SJCRH30 (cell line): Measurements from ENCODE around the gene KDM6B. TPM values are rescaled to one million over a fixed set of nuclear protein-coding genes. Genes with fewer than 3 reads are reported as not detected.
A peak's percentile ranks its signal among the peaks of the same experiment; 100 is the strongest.

Experiments used
- DNase-seq, 2 experiments: peaks; one replicate each; pipeline ENCODE4 v3.0.0-alpha.2; 2015 to 2020
- H3K27ac ChIP-seq: fragments of 250-450 bp; sonication (Bioruptor Pico); 2 replicates; pipeline ENCODE4 v1.5.1; 2020; ENCODE audit warnings: mild to moderate bottlenecking, moderate library complexity
- H3K27me3 ChIP-seq: fragments of 250-450 bp; sonication (Bioruptor Pico); 2 replicates; pipeline ENCODE4 v1.5.1; 2020; ENCODE audit warnings: mild to moderate bottlenecking, moderate library complexity
- H3K36me3 ChIP-seq: fragments of 250-450 bp; sonication (Bioruptor Pico); 2 replicates; pipeline ENCODE4 v1.5.1; 2020; ENCODE audit warnings: mild to moderate bottlenecking, moderate library complexity
- H3K4me1 ChIP-seq: fragments of 250-450 bp; sonication (Bioruptor Pico); 2 replicates; pipeline ENCODE4 v1.5.1; 2020; ENCODE audit warnings: mild to moderate bottlenecking, moderate library complexity
- H3K4me3 ChIP-seq: fragments of 250-450 bp; sonication (Bioruptor Pico); 2 replicates; pipeline ENCODE4 v1.5.1; 2020; ENCODE audit warnings: mild to moderate bottlenecking, moderate library complexity
- H3K9me3 ChIP-seq: fragments of 250-450 bp; sonication (Bioruptor Pico); replicated peaks from 2 replicates; pipeline ENCODE4 v1.5.1; 2020; ENCODE audit warnings: mild to moderate bottlenecking, moderate library complexity
- total RNA-seq: library from RNA; depleted of rRNA; stranded (reverse); fragments of >200 nt; shearing (Covaris generic); gene quantifications from 2 replicates; pipeline ENCODE4 v1.2.3, GENCODE V29; 2014

KDM6B gene
- total RNA-seq, 1 experiment from 2014 or later = 6.4 TPM

DNA sequence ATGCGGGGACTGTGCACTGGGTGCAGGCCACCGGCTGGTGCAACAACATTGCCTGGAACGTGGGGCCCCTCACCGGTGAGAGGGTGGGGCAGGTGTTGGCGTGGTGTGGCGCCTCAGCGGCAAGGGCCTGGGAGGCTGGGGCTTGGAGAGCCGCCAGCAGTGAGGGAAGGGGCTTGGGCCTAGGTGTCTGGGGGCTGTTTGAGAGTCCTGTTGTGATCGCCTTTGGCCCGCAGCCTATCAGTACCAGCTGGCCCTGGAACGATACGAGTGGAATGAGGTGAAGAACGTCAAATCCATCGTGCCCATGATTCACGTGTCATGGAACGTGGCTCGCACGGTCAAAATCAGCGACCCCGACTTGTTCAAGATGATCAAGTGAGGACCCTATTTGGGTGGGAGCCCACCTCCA, 18.2 kb downstream of the KDM6B start:
- peaks cover 19% of the 10 kb centered on the region for H3K36me3 ChIP-seq
- H3K27ac ChIP-seq = no peak overlapping the region
- H3K9me3 ChIP-seq = no peaks in the 10 kb centered on the region

GRCh38 chr17:7852919-7853690, 19.1 kb downstream of the KDM6B start:
- DNase-seq = no peak
- no peak overlapping the region for H3K4me3 ChIP-seq
- no peak overlapping the region for H3K27ac ChIP-seq
- no peaks in the 10 kb centered on the region for H3K27me3 ChIP-seq
- peaks cover 19% of the 10 kb centered on the region for H3K36me3 ChIP-seq
- H3K9me3 ChIP-seq = no peaks in the 10 kb centered on the region
- 0 out of 2 replicates have a peak, but pooled peaks cover 2% of the 10 kb centered on the region for H3K4me1 ChIP-seq

More for the DNA sequence above, 18.2 kb downstream of the KDM6B start:
- Histone ChIP-seq H3K4me1 (0 out of 2 replicates have a peak, but pooled peaks cover 2% of the 10 kb centered on the region), H3K27me3 (no peaks in the 10 kb centered on the region), H3K4me3 (no peak overlapping the region)
- DNase-seq = no peak

- no peak overlapping the region for H3K27ac ChIP-seq
- H3K9me3 ChIP-seq = no peaks in the 10 kb centered on the region
- DNase-seq = no peak
- H3K36me3 ChIP-seq = peaks cover 19% of the 10 kb centered on the region
- H3K27me3 ChIP-seq = no peaks in the 10 kb centered on the region
- H3K4me3 ChIP-seq = no peak overlapping the region
- H3K4me1 ChIP-seq = 0 out of 2 replicates have a peak, but pooled peaks cover 2% of the 10 kb centered on the region
These were observed 19.6 kb downstream of the KDM6B start for GRCh38 chr17:7853691-7854038.

GRCh38 chr17:7854078-7854777, 20.2 kb downstream of the KDM6B start:
- no peak overlapping the region for H3K27ac ChIP-seq
- no peaks in the 10 kb centered on the region for H3K9me3 ChIP-seq
- no peaks in the 10 kb centered on the region for H3K27me3 ChIP-seq
- no peak for DNase-seq
- 0 out of 2 replicates have a peak, but pooled peaks cover 2% of the 10 kb centered on the region for H3K4me1 ChIP-seq
- H3K36me3 ChIP-seq = peaks cover 19% of the 10 kb centered on the region
- no peak overlapping the region for H3K4me3 ChIP-seq

DNA sequence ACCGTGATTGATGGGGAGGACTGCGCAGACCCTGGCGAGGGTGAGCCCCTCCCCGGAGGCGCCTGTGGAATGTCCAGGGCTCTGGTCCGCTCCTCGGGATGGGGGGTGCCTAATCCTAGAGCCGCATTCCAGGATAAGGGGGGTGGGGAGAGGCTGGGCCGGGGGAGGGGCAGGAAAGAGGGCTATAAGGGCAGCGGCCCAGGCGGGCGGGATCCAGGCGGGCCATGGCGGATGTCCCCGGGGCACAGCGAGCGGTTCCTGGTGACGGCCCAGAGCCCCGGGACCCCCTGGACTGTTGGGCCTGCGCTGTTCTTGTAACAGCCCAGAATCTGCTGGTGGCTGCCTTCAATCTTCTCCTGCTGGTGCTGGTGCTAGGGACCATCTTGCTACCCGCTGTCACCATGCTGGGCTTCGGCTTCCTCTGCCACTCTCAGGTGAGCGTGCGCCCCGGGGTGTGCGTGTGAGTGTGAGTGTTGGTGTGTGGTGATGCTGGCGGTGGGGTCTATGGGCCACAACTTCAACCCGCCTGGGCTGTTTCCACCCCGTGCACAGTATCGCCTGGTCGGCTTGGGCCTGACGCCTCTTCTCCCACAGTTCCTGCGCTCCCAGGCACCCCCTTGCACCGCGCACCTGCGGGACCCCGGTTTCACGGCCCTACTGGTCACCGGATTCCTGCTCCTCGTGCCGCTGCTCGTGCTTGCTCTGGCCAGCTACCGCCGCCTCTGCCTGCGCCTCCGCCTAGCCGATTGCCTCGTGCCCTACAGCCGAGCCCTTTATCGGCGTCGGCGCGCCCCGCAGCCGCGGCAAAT, 21.0 kb downstream of the KDM6B start, which contains the start of gene TMEM88:
Gene TMEM88 (plus strand): TSS at position 216 of the 809 bp plus-strand sequence. CDS start 9 bp downstream, at position 225.
- Histone ChIP-seq H3K27me3 (no peaks in the 10 kb centered on the region), H3K4me3 (peak within 1 kb of the TSS; percentile 71; the same call in 1 of the 2 replicates), H3K9me3 (no peaks in the 10 kb centered on the region), H3K4me1 (0 out of 2 replicates have a peak, but pooled peaks cover 2% of the 10 kb centered on the region), H3K36me3 (peaks cover 19% of the 10 kb centered on the region), H3K27ac (no peak within 1 kb of the TSS)
- no peak for DNase-seq

DNA sequence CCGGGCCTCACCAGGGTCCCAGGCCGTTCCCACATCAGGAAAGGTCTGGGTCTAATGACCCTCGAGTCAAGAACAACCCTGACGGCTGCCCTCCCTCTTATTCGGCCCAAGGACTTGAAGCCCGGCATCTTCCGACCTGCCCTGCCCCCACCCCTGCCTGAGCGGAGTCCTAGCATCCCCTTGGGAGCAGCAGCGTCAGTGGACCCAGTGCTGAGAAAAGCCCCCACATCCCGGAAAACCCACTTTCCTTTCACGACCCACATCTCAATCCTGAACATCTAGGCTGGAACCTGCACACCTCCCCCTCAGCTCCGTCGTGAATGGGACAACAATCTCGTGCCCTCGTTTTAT, 21.6 kb downstream of the KDM6B start:
- peaks cover 14% of the 10 kb centered on the region for H3K36me3 ChIP-seq
- DNase-seq = no peak
- H3K27me3 ChIP-seq = no peaks in the 10 kb centered on the region
- 0 out of 2 replicates have a peak, but pooled peaks cover 2% of the 10 kb centered on the region for H3K4me1 ChIP-seq
- H3K9me3 ChIP-seq = no peaks in the 10 kb centered on the region
- no peak overlapping the region for H3K27ac ChIP-seq
- no peak overlapping the region for H3K4me3 ChIP-seq

- Histone ChIP-seq H3K4me3 (peak overlapping the region; percentile 71), H3K9me3 (no peaks in the 10 kb centered on the region), H3K27ac (peak overlapping the region; percentile 94), H3K4me1 (0 out of 2 replicates have a peak, but pooled peaks cover 2% of the 10 kb centered on the region), H3K36me3 (peaks cover 8% of the 10 kb centered on the region), H3K27me3 (no peaks in the 10 kb centered on the region)
- peak in 1 of 2 experiments; percentile 32 for DNase-seq
These were observed 22.2 kb downstream of the KDM6B start for GRCh38 chr17:7856011-7856810.

GRCh38 chr17:7856811-7857712, 23.0 kb downstream of the KDM6B start, which contains the start of gene NAA38:
TSS of gene NAA38 (minus strand) at chr17:7857559. CDS start at chr17:7857463, 96 bp downstream.
- peak within 1 kb of the TSS; percentile 94 for H3K27ac ChIP-seq
- H3K27me3 ChIP-seq = no peaks in the 10 kb centered on the region
- H3K9me3 ChIP-seq = no peaks in the 10 kb centered on the region
- 0 out of 2 replicates have a peak, but pooled peaks cover 2% of the 10 kb centered on the region for H3K4me1 ChIP-seq
- peak within 1 kb of the TSS; percentile 71 for H3K4me3 ChIP-seq
- H3K36me3 ChIP-seq = peaks cover 2% of the 10 kb centered on the region; the same call in 1 of the 2 replicates
- DNase-seq = peak; percentile 96 to 97

DNA sequence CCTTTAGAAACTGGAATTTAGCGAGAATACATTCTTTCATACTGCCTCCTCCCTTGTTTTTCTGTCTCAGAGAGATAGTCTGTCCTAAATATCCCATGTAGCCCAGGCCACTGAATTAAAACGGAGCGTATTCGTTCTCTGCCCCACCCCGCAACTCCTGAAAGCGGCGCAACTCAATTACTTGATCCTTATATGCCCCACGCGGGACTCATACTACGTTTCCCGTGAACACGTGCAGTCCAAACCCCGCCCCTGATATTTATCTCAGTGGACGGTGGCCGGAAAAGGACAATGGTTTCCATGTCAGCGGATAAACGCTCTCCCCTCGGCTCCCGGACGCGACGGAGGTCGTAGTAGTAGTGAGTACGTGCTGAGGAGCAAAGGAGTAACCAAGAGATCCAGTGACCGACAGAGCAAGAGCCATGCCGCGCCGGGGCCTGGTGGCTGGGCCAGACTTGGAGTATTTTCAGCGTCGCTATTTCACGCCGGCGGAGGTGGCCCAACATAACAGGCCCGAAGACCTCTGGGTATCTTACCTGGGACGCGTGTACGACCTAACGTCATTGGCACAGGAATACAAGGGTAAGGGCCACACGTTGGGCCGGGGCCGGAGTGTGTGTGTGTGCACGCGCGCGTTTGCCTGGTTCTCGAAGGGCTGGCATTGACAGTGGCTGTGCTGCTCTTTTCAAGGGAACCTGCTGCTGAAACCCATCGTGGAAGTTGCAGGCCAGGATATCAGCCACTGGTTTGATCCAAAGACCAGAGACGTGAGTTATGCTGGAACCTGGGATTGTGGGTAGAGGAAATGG, 23.9 kb downstream of the KDM6B start, which contains the start of gene CYB5D1:
Gene CYB5D1 (plus strand): TSS at position 291 of the 809 bp plus-strand sequence. CDS start 132 bp downstream, at position 423.
- peak; percentile 86 to 89 for DNase-seq
- Histone ChIP-seq H3K36me3 (peaks cover 3% of the 10 kb centered on the region; the same call in 1 of the 2 replicates), H3K27me3 (no peaks in the 10 kb centered on the region), H3K4me1 (0 out of 2 replicates have a peak, but pooled peaks cover 3% of the 10 kb centered on the region), H3K27ac (peak within 1 kb of the TSS; percentile 94), H3K4me3 (peak within 1 kb of the TSS; percentile 71), H3K9me3 (no peaks in the 10 kb centered on the region)

- 0 out of 2 replicates have a peak, but pooled peaks cover 5% of the 10 kb centered on the region for H3K4me1 ChIP-seq
These were observed 24.4 kb downstream of the KDM6B start for GRCh38 chr17:7858522-7858810.

DNA sequence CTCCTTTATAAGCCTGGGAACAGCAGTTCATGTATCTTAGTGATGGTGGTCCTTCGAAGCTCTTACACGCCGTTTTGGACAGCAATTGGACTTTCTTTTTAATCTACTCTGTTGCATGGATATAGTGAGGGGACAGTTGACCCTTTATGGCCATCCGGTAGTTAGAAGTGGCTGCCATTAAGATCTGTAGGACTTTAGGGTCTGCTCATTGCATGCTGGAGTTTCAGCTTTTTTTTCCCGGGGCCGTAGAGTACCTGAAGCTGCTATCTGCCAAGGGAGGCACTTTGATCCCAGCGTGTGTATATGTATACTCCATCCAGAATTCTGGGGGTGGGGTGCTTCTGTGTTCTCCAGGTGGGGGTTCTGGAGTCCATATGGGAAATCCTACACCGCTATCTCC, 25.0 kb downstream of the KDM6B start:
- H3K36me3 ChIP-seq = peaks cover 7% of the 10 kb centered on the region; the same call in 1 of the 2 replicates
- no peaks in the 10 kb centered on the region for H3K27me3 ChIP-seq
- no peak overlapping the region for H3K4me3 ChIP-seq
- 0 out of 2 replicates have a peak, but pooled peaks cover 5% of the 10 kb centered on the region for H3K4me1 ChIP-seq
- no peak overlapping the region for H3K27ac ChIP-seq
- H3K9me3 ChIP-seq = no peaks in the 10 kb centered on the region
- no peak for DNase-seq

More at GRCh38 chr17:7858522-7858810, 24.4 kb downstream of the KDM6B start:
- H3K27ac ChIP-seq = no peak overlapping the region
- H3K9me3 ChIP-seq = no peaks in the 10 kb centered on the region
- no peak overlapping the region for H3K4me3 ChIP-seq
- H3K27me3 ChIP-seq = no peaks in the 10 kb centered on the region
- no peak for DNase-seq
- H3K36me3 ChIP-seq = peaks cover 7% of the 10 kb centered on the region; the same call in 1 of the 2 replicates
